ENCODE measurements around the gene METTL2B.
"Not testable (repeated sequence)": the region's sequence is repeated elsewhere in the genome, so short reads cannot be mapped to it uniquely, and the experiment has no call there.

- not testable (repeated sequence) for TF ChIP-seq CTCF, POLR2A (IDR thresholded peaks at IDR 0.05)
Observed at GRCh38 chr7:128511692-128512091, 35.1 kb downstream of the METTL2B start.

All from Peyer's patch (tissue), 4 donors.